IPS-11a (cell line): Measurements from ENCODE around the gene LEPR.

Experiments used
- H3K4me3 ChIP-seq: one replicate; pipeline ENCODE4 v1.5.1; 2013; ENCODE audit warnings: low read depth, low read length, control low read depth

Gene LEPR

GRCh38 chr1:65409314-65409713, 11.2 kb upstream of the LEPR start:
- H3K4me3 ChIP-seq = no peak overlapping the region

- no peak overlapping the region for H3K4me3 ChIP-seq
Observed at GRCh38 chr1:65409816-65410326, 10.6 kb upstream of the LEPR start.

- no peak overlapping the region for H3K4me3 ChIP-seq
Observed at GRCh38 chr1:65412256-65412983, 8.0 kb upstream of the LEPR start.

GRCh38 chr1:65412984-65413375, 7.5 kb upstream of the LEPR start:
- H3K4me3 ChIP-seq = no peak overlapping the region

GRCh38 chr1:65414538-65414937, 5.9 kb upstream of the LEPR start:
- H3K4me3 ChIP-seq = no peak overlapping the region

GRCh38 chr1:65416767-65417166, 3.7 kb upstream of the LEPR start:
- H3K4me3 ChIP-seq = no peak overlapping the region

DNA sequence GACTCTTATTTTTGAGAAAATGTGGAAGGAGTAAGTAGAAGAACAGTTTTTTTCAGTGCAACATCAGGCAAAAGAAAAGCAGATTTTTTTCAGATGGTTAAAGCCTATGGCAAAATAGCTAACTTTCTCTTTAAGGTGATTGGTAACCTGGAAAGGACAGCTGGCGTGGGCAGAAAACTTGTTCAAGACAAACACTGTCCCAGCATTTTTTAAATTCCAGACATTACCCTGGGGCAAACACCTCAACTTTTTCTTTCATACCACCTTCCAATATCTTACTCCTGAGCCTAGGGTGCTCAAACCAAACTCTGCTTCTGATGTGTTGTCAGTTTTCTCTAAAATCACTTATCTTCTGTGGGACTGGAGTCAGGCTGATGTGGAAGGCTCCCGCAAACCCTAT, 2.7 kb upstream of the LEPR start:
- H3K4me3 ChIP-seq = no peak overlapping the region

- peak overlapping the region; percentile 22 for H3K4me3 ChIP-seq
Observed at GRCh38 chr1:65418522-65419185, 1.8 kb upstream of the LEPR start.

GRCh38 chr1:65419681-65420589, 533 bp upstream of the LEPR start:
- peak overlapping the region; percentile 67 for H3K4me3 ChIP-seq

- H3K4me3 ChIP-seq = peak overlapping the region; percentile 84
Observed at GRCh38 chr1:65421351-65422025, 1.0 kb downstream of the LEPR start.

GRCh38 chr1:65422241-65423203, 2.1 kb downstream of the LEPR start:
- H3K4me3 ChIP-seq = no peak overlapping the region

DNA sequence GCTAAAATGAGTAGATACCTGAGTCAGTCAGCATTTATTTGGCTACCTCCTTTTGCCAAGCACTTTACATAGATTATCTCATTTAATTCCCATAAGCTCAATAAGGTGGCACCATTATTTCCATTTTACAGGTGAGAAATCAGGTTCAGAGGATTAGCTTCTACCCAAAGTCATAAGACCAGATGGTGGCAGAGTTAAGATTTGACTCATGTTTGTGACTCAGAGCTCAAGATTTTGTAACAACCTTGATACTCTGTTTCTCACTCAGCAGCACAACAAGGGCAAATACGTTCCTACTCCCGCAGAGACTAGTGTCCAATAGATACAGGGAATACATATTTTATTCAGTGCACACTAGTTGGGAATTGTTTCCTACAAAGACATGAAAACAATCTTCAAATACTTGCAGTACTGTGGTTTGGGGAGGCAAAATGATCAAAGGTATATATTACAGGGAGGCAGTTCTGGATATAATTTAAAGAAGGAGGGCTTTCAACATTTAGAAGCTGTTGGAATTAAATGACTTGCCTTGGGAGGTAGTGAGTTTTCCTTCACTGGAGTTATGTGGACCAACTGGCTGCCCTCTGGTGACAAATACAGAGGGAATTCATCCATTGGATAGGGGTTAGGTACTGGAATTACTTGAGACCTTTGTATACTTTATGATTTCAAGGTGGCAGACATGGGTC, 3.6 kb downstream of the LEPR start:
- H3K4me3 ChIP-seq = no peak overlapping the region

GRCh38 chr1:65424573-65424889, 4.1 kb downstream of the LEPR start:
- H3K4me3 ChIP-seq = no peak overlapping the region

DNA sequence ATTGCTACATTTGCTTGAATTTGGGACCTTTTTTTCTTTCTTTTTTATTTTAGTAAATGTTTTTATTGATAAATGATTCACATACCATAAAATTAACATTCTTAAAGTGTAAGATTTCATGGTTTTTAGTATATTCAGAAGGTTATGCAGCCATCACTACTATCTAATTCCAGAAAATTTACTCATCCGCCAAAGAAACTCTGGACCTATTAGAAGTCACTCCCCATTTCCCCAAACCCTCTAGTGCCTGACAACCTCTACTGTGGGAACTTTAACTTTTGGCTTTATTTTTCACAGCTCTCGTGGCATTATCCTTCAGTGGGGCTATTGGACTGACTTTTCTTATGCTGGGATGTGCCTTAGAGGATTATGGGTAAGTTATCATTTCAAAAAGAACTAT, 4.5 kb downstream of the LEPR start:
- H3K4me3 ChIP-seq = no peak overlapping the region

DNA sequence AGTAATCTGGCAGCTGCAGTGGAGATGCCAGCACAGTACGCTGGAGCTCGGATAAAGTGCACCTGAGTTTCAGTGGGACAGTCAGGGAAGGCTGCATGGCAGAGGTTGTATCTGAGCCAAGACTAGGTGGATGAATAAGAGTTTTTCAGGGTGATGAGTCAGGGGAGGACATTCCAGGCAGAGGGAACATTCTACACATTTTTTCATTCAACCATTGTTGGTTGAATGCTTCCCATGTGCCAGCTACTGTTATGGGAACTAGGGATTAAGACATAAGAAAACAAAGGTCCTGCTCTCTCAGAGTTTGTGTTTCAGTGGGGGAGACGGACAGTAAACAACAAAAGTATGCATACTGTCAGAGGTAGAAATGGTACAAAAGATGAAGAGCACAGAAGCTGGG, 5.2 kb downstream of the LEPR start:
- no peak overlapping the region for H3K4me3 ChIP-seq

- no peak overlapping the region for H3K4me3 ChIP-seq
Observed at GRCh38 chr1:65429078-65429477, 8.6 kb downstream of the LEPR start.

- H3K4me3 ChIP-seq = no peak overlapping the region
Observed at GRCh38 chr1:65429806-65430205, 9.3 kb downstream of the LEPR start.

GRCh38 chr1:65431111-65431705, 10.7 kb downstream of the LEPR start:
- no peak overlapping the region for H3K4me3 ChIP-seq

DNA sequence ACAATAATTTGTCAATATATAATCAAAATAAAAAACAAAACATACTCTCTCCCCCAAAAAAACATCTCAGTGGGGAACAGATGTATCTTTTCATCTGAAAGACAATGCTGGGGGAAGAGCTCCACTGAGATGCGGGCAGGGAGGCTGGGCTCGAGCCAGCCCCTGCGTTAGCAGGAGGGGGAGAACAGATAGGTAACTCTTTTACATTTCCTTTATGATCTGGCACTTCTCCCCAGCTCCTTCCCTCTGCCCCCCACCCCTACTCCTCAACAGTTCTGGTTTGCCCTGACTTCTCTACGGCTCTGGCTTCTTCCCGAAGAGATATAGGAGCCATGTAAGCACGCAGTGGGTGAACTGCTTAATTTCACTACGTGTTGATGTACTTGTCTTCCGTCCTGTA, 12.4 kb downstream of the LEPR start:
- no peak overlapping the region for H3K4me3 ChIP-seq
